HG03139 (cell line): ENCODE measurements around the gene TUBA1A.
"Not testable (repeated sequence)": the region's sequence is repeated elsewhere in the genome, so short reads cannot be mapped to it uniquely, and the experiment has no call there.

Experiments
- ATAC-seq: cut with Tn5 transposase; IDR thresholded peaks from one replicate; pipeline ENCODE4 v1.9.1; 2021; ENCODE audit not compliant: unreplicated experiment

TUBA1A gene

DNA sequence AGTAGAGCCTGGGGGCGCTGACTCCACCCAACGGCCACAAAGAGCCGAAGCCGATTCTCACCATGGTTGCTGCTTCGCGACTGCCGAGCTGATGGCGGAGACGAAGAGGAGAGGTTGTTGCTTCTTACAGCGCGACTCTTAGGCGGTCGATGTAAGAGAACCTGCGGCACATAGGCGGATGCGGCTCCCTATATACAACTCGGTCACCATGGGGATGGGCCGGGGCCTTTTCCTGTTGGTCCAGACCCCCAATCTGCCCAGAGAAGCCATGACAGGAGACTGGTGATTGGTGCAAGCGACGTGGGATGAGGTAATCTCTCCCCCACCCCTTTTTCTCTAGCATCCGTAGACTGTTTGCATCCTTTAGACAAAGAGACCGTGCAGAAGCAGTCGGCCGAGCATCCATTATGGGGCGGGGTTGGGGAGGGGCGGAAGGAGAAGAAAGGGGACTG, at the start of gene TUBA1A:
TUBA1A (minus strand) TSS at position 165 of the 452 bp plus-strand sequence; CDS start at position 64, 101 bp downstream.
- peak; percentile 72 for ATAC-seq

DNA sequence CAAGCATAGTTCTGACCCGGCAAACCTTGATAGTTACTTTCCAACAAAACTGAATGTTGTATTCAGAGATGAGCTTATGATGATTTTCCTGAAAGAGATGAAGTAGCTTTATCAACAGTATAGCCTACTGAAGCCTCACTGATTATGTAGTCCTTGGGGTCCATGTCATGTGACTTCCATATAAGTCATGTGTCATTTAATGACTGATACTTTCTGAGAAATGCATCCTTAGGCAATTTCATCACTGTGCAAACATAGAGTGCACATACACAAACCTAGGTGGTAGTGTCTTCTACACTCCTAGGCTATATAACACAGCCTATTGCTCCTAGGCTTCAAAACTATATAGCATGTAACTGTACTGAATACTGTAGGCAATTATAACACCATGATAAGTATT, 47.5 kb upstream of the TUBA1A start:
- no peak for ATAC-seq

- ATAC-seq: no peak
Observed at GRCh38 chr12:49233842-49234526, 45.1 kb upstream of the TUBA1A start.

DNA sequence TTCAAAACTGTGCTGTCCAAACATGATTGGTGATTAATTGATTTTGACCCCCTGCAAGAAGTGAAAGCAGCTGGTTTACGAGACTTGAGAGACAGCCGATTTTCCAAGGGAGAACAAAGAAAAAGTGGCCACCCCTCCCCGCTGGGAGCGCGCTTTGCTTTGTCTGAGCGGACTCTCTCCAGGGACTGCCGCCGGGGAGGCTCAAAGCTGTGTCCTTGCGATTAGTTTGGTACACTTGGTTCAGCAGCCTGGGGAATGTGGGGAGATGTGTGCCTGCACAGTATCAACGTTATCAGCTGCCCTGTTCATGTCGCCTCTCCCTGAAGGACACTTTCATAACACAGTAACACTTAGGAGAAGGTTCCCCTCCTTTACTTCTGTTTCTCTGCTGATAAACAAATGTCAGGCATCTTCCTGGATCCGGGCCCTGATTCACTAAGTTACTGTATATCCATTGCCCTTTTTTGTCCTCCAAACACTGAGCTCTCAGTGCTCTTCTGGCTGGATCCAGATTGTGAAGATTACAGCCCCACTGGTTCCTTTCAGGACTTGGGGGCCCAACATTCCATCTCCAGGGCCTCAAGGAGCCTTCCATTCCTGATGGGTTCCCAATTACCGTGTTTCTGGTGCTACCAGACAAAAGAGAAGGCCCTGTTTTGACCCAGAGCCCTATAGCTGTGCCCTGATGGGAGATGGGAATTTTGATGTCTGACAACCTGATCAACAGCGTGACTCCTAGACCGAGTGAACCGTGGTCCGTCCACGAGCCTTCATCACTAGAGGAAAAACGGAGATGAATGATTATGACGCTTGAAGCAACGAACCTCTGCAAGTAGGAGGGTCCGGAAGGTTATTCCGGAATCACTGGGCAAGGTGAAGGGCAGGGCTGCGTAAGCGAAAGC, 44.3 kb upstream of the TUBA1A start:
- no peak for ATAC-seq

DNA sequence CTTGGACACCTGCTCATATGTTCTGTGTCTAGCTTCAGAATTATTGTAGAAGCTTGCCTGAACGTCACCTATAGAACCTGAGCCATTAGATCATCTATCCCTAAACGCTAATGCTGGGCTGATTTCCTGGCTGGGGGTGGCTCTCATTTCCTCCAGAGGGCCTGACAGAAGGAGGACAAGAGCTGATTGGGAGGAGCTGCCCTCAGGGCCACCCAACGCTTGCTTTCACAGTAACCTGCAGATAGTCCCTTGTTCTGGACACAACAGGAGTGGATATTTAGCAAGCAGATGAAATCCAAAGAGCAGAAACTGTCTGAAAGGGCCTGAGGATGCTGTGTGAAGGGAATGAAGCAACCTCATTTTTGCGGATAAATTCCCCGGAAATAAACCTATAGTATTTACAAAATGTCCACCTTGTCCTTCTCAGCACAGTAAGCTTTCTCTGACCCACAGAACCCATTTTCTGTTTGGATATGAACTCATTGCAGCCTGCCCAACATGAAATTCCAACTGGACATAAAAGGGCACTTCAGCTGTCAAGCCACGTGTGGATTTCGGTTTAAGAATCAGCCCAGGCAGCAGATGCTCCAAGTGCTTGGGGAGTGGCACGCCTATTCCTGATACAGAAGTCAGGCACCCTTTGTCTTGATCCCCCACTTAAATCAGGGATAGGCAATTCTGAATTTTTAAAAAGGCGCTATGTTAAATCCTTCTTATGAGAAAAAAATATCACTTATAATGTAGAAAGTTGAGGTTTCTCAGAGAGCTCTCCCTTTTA, 43.2 kb upstream of the TUBA1A start:
- no peak for ATAC-seq

- ATAC-seq: no peak
Observed at GRCh38 chr12:49230805-49231194, 41.9 kb upstream of the TUBA1A start.

GRCh38 chr12:49230176-49230804, 41.4 kb upstream of the TUBA1A start:
- no peak for ATAC-seq

GRCh38 chr12:49228653-49229052, 39.8 kb upstream of the TUBA1A start:
- no peak for ATAC-seq

GRCh38 chr12:49227713-49228112, 38.8 kb upstream of the TUBA1A start:
- ATAC-seq: no peak

- ATAC-seq: no peak
Observed at GRCh38 chr12:49225576-49226166, 36.8 kb upstream of the TUBA1A start.

- no peak for ATAC-seq
Observed at GRCh38 chr12:49223590-49224369, 34.9 kb upstream of the TUBA1A start.

DNA sequence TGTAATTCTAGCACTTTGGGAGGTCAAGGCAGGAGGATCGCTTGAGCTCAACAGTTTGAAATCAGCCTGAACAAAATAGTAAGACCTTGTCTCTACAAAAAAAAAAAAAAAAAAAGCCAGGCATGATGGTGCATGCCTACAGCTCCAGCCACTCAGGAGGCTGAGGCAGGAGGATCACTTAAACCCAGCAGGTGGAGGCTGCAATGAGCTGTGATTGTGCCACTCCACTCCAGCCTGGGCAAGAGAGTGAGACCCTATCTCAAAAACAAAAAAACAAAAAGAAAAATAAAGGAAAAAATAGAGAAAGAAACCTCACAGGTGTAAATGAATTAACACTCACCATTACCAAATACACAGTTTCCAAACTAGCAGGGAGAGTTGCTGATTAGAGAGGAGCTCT, 34.2 kb upstream of the TUBA1A start:
- no peak for ATAC-seq

DNA sequence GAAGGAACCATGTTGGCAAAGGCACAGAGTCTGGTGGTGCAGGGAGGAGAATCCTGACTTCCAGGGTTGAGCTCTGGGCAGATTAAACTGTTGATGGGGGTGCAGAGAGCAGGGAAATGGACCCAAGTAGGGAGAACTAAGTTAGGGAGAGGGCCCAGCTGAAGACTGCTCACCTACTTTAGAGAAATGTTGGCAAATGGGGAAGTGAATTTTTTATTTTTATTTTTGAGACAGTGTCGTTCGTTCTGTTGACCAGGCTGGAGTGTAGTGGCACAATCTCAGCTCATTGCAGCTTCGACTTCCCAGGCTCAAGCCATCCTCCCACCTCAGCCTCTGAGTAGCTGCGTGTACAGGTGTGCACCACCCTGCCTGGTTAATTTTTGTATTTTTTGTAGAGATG, 32.1 kb upstream of the TUBA1A start:
- ATAC-seq: no peak

GRCh38 chr12:49219417-49220026, 30.6 kb upstream of the TUBA1A start:
- no peak for ATAC-seq

- ATAC-seq: no peak
Observed at GRCh38 chr12:49212572-49212971, 23.7 kb upstream of the TUBA1A start.

- not testable (repeated sequence) for ATAC-seq
Observed at GRCh38 chr12:49210703-49211102, 21.8 kb upstream of the TUBA1A start.

- no peak for ATAC-seq
Observed at GRCh38 chr12:49208676-49209075, 19.8 kb upstream of the TUBA1A start.

DNA sequence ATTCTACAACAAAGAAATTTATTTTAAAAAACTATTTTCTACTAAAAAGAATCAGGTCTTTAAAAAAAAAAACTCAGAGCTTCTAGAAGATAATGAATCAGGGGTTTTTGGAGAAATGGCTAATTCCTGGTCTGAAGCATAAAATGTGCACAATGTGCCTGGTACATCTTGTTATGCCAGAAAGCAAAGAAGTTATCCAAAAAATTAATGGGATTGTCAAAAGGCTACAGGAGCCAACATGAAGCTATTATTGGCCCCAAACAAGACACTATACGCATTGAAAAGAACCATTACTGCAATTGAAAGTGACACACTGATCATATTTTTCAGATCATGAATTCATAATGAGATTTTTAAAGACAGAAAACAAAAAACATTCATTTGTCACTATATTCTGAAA, 19.3 kb upstream of the TUBA1A start:
- no peak for ATAC-seq

- ATAC-seq: no peak
Observed at GRCh38 chr12:49206389-49206788, 17.5 kb upstream of the TUBA1A start.
